DOHH2 (cell line): Measurements from ENCODE around the gene NR3C2.

Experiments
- CTCF ChIP-seq: fragments of 200-600 bp; sonication (generic); IDR thresholded peaks from one replicate; pipeline ENCODE4 v1.5.1; 2014; ENCODE audit warnings: antibody characterized with exemption, mild to moderate bottlenecking, low read depth, low read length; ENCODE audit not compliant: poor library complexity, severe bottlenecking
- EZH2phosphoT487 ChIP-seq: fragments of 200-600 bp; sonication (generic); IDR thresholded peaks from 2 replicates; pipeline ENCODE4 v1.6.1; 2017; ENCODE audit warnings: borderline replicate concordance, mild to moderate bottlenecking, antibody characterized with exemption, low read length, moderate library complexity, mixed read lengths

DNA sequence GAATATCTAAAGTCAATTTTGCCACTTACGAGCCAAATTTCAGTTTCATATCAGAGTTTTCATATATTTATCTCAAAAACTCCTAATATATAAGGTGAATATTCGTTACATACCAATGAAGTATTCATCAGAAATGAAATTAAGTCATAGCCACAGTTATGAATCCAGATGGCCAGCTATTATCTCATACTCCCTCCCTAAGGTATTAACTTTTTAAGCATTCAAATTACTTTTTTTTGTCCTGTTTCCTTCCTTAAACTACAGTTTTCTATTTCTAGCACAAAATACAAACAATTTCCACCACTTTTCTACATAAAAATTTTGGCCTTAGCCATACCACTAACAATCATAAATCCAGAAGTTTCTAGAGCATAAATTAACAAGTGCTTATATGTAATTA lies 13.0 kb downstream of the NR3C2 start:
- TF ChIP-seq EZH2phosphoT487 = no peak
- TF ChIP-seq CTCF = no peak
